HG03045 (cell line): ENCODE data around the gene GALP.
"Not testable (repeated sequence)": the region's sequence is repeated elsewhere in the genome, so short reads cannot be mapped to it uniquely, and the experiment has no call there.

Experiments
- ATAC-seq: cut with Tn5 transposase; IDR thresholded peaks from one replicate; pipeline ENCODE4 v1.9.1; 2021; ENCODE audit warnings: mild to moderate bottlenecking, moderate library complexity; ENCODE audit not compliant: unreplicated experiment

Gene GALP

DNA sequence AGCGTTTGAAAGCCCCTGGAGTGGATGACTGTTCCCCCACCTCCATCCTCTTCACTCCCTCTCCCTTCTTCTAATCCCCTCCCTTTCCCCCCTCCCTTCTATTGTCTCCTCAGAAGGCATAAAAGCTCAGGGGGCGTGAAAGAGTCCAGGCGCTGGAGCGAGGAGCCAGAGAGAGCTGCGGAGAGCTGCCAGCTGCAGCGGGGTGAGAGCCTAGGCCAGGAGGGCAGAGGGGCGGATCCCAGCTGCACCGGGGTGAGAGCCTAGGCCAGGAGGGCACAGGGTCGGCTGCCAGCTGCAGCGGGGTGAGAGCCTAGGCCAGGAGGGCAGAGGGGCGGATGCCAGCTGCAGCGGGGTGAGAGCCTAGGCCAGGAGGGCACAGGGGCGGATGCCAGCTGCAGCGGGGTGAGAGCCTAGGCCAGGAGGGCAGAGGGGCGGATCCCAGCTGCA, at the start of gene GALP:
Gene GALP, plus strand, starts transcription at position 148 of the 447 bp plus-strand sequence. CDS start 1,101 bp downstream, outside the sequence.
- not testable (repeated sequence) for ATAC-seq

DNA sequence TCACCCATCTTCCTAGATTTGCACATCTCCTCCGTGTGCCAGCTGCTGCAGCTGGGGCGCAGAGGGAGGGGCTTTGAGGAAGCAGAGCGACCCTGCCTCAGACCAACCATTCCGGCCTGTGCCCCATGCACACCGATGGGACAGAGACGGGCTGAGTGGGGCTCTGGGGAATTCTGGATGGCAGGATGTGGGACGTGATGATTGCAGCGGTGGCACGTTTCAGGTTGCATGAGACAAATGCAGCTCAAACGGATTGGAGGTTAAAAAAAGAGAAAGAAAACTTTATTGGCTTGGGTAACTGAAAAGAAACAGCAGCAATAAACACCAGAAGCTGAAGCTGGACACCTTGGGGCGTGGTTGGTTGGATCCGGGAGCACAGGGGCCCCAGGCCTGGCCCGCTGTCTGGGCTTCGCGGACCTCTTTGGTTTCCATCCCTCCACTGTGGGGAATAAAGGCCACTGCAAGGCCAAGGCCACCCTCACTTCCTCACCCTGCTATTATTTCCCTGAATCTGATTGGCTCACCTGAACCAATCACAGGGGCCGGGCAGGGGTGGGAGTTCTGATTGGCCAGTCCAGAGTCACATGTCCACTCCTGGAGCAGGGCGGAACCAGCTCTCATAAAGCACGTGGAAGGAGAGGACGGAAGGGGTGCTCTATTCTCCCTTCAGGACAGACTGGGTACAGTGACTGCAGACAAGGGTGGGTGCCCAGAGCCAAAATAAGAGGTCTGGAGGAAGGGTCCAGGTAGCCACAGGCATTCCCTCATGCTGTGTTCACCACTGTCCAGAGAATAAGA, 48.6 kb upstream of the GALP start:
- no peak for ATAC-seq

DNA sequence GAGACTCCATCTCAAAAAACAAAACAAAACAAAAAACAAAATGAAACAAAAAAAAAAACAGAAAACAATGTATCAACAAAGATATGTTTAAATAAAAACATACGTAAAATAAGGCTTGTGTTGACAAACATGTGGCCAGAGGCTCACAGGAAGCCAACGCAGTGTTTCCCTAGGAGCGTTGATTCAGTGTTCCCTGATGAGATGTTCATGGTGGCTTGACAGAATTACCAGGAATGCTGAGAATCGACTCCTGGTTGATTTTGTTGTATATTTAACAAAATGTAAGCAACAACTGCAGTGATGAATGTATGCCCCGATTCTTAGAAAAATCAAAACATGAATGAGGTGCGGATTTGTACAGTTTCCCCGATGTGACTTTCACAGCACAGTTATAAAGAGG, 45.8 kb upstream of the GALP start:
- no peak for ATAC-seq

DNA sequence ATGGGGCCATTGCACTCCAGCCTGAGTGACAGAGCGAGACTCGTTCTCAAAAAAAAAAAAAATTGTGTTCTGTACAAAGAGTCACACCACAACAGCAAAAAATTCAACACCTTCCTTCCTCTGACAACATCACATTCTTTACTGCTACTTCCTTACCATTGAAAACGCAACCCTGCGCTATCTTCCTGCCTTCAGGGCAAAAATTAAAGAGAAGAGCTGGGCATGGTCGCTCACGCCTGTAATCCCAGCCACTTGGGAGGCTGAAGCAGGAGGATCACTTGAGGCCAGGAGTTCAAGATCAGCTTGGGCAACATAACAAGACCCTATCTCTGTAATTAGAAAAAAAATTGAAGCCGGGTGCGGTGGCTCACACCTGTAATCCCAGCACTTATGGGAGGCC, 44.2 kb upstream of the GALP start:
- ATAC-seq = no peak

DNA sequence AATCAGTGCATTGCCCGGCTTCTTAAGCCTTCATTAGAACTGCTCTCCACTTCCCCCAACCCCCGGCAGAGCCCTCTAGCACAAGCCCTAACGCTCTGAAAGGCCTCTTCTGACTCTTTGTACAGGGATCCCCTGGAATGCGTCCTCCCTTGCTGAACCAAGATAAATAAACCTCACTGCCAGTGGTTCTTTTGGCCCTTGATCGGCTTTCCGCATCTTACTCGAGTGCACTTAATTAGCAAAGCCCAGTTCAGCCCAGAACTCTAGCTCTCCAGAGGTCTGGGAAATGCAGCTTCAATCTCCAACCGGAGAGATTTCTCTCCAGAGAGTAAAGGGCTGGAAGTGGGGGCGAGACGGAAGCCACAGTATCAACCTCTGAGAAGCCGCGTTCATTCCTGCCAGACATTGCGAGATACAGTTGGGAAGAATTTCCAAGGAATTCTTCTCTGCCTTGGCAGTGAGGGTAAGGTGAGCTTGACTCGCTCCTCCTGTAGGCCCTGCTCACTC, 43.4 kb upstream of the GALP start:
- ATAC-seq = no peak

DNA sequence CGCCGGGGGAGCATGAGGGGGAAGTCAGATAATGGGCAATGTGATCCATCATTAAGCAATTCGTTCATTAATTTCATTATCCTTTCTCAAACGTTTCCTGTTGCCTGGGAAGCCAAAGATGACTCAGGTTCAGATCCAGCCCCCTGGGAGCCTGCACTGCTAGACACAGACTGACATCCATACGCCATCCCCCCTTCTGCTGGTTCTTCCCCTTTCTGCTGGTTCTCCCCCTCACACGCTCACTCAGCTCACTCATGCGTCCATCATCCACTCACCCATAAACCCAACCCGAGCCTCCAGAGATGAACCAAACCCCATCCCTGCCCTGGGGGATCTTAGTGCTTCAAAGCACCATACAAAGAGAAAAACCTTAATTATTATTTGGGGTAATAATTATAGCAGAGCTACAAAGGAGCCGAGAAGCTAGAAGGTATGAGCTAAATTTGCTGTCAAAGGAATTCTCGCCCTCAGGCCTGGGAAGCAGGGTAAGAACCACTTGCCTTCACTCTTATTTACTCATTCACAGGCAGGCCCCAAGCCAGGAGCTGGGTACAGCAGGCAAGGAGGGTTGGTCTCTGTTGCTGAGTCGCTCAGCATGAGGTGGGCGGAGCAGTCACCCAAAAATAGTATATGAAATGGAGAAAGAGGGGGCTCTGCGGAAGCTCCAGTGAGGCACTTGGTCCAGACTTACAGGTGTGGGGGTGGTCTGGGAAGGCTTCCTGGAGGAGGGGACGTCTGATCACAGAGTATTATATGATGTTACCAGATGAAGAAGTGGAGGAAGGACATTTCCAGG, 41.8 kb upstream of the GALP start:
- ATAC-seq = no peak

DNA sequence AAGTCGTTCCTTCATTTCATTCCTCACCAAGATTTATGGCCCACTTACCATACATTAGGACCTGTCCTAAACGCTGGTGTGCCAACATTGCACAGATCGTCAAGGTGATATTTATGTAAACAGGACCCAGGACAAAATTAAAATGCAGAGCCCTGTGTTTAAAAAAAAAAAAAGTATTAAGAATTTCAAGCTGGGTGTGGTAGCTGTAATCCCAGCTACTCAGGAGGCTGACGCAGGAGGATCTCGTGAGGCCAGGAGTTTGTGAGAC, 41.2 kb upstream of the GALP start:
- ATAC-seq = no peak

DNA sequence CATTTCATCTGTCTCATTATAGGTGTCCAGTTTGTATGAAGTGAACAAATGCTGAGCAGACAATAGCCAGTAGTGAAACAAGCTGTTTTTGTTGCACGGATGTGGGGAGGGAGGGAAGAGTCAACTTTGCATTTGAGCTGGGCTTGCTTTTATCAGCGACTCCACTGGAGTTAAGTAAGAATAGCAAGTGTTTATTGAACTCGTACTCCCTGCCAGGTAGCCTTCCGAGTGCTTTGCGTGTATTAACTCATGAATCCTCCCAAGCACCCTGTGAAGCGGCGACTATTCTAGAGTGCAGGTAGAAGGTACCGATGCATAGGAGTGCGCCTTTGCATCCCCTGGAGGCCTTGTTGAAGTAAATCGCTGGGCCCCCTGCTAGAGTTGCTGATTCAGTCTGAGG, 39.4 kb upstream of the GALP start:
- ATAC-seq = no peak

DNA sequence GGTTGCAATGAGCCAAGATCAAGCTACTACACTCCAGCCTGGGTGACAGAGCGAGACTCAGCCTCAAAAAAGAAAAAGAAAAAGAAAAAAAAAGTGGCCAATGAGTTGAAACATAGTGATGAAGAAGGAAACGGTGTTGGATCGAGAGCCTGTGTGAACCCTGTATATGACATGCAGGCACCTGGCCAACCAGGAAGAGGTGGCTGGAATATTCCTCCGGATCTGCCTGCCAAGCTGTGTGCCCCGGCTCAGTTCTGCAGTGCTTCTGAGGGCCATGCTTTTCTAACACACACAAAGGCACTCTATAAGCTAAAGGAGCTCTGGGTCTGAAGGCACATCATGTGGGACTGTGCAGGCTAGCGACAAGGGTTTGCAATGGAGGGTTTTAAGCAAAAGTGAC, 38.4 kb upstream of the GALP start:
- no peak for ATAC-seq

DNA sequence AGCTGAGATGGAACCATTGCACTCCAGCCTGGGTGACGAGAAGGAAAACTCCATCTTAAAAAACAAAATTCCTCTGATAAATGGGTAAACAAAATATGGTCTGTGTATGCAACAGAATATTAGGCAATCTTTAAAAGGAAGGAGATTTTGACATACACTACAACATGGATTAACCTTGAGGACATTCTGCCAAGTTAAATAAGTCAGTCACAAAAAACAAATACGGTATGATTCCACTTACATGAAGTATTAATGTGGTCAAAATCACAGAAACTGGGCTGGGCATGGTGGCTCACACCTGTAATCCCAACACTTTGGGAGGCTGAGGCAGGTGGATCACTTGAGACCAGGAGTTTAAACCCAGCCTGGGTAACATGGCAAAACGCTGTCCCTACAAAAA, 37.7 kb upstream of the GALP start:
- ATAC-seq = no peak

DNA sequence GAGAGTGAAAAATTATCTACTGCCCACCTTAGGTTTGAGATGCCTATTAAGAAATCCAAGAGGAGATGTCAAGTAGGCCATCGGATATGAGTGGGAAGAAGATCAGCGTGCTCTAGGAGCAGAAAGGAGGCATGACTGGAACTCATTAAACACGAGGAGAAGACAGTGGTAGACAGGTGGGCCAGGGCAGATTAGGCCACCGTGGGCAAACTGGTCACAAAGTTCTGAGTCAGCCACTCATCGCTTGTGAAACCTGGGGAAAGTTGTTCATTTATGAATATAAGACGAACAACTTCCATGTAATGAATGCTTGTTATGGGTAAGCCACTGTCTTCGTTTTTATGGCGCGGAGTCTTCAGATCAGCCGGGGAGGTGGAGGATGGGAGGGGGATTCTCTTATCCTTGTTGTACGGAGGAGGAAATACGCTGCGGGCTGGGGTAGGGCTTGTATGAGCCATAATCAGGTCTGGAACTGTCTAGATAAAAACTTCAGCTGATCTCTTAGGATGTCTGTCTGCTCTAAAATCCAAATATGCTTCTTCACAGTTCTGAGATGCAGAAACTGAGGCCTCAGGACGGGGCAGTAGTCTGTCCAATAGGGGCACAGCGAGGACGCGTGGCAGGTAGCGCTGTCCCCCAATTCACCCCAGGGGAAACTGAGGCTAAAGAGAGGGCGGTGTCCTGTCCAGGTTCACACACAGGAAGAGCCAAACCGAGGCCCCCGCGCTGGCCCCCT, 35.8 kb upstream of the GALP start:
- ATAC-seq = no peak

DNA sequence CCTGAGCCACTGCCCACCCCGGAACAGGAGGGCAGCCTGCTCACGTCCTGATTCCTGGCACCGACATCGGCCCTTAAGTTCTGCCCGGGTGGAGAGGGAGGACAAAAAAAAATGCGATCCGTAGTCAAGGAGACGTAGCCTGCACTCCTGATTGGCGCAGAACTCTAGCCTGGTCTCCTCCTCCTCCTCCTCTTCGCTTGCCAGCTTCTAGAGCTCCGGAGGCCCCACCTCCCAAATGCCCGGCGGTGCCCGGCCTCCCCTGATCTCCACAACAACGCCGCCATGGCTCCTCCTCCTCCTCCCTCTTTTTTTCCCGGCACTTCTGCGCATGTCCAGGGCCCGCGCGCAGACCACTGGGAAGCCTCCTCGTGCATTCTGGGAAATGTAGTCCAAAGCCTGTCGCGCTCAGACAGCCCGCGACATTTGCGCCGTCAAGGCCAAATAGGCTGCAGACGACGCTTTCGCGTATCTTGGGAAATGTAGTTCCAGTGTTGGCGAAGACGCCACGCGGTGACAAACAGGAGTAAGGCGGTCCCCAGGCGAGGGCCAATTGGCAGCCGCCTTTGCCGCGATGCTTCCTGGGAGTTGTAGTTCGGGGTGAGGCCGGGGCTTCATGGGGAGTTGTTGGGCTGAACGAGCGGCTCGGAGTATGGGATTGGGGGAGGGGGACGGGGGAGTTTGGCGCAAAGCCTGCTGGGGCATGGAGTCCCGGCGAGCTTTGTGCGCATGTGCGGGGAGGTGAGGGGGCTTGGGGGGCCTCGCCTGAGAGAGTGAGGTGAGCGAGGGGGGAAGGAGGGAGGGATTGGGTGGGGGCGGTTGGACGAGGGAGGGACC, 35.0 kb upstream of the GALP start, which contains the start of gene ZNF444:
Gene ZNF444, plus strand, starts transcription at position 705 of the 834 bp plus-strand sequence. CDS start 5,625 bp downstream, outside the sequence.
- ATAC-seq = peak; percentile 89

DNA sequence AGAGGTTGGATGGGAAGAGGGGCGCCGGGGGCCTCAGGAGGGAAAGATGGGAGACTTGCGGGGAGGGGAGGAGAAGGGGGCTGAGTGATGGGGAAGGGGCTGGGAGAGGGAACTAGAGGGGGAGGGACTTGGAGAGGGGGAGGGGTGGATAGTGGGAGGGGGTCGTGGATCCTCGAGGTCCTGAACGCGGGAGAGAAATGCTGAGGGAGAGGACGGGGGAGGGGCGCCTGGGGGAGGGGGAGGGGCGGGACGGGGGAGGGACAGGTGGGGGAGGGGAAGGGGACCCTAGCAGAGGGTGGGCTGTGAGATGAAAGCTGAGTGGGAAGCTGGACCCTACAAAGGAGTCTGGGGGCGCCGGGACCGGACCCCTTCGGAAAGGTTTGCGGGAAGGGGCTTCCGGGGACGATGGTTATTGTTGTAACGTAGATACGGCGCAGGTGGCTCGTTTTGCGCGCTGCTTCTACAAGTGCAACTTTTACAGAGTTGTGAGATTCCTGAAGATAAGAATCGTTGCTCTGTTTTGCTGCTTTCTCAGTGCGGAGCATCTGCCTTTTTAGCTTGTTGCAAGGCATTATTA, 34.3 kb upstream of the GALP start:
- no peak for ATAC-seq

DNA sequence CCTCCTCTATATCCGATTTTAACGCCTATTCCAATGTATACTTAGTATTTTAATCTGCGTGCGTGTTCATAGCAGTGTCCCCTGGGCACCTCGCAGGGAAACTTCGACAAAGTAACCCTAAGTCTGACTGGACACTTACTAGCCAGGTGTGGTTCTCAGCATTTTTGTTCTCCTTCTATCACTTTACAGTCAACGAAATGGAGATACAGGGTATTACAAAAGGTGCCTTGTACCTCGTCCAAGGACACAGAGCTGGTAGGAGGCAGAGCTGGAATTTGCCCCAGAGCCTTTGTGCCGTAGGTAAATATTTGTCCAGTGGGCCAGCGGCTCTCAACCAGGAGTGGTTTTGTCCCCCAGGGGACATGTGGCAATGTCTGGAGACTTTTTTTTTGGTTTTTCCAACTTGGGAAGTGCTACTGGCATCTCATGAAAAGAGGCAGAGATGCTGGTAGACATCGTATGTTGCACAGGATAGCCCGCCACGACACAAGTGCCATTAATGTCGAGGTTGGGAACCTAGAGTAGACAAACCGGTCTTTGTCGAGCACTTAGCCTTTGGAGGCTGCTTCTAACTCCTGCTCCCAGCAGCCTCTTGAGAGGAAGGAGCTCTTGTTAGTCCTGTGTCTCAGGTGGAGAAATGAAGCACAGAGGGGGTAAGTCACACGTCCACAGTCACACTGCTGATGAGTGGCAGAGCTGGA, 33.6 kb upstream of the GALP start:
- ATAC-seq = no peak

DNA sequence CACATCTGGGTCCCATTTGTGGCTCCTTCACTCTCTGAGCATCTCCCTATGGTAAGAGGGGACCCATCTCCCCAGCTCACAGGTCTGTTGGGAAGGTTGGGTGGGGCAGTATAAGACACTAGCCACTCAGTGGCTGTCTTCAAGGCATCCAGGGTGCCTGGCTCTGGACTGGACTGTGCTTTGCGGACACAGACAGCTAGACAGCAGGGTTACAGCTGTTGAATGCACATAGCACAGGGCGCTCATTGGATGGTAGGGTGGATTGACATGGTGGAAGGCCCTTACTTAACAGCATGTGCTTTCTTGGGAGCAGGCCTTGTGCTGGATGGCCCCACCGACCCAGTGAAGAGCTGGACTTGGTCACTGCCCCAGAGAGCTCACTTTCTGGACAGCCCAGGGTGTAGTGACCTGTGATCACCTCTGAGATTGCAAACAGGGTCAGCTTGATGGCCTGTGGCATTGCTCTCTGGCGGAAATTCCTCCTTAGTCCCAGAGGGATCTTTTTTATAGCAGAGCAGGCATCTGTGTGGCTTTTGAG, 32.8 kb upstream of the GALP start:
- ATAC-seq = no peak

DNA sequence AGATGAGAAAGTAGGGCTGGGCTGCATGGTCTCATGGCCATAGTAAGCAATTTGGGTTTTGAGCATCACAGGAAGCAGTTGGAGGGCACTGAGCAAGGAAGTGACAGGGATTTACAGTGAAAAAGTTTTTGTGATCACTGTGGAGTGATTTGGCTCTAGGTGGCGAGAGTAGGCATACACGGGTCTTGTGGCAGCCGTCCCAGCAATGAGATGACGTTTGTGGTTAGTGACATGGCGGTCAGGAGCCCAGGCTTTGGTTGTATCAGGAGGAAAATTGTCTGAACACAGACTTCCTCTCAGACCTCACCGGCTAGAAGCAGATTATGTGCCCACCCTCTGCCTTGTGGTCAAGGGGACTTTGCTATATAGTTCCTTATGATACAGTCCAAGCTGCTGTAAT, 31.4 kb upstream of the GALP start:
- no peak for ATAC-seq

DNA sequence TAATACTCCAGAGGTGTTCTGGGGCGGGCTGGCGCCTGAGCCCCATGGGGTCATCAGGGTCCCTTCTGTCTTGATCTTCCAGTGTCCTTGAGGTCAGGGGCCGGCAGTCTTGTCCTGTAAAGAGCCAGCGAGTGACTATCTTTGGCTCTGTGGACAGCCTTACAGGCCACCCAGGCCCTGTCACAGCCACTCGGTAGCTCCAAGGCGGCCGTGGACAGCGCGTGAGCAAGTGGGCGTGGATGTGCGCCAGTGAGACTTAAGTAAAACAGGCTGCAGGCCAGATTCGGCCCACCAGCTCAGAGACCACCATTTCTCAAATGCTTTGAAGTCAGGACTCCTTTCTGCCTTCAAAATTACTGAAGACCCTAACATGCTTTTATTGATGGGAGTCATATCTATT, 31.0 kb upstream of the GALP start:
- ATAC-seq = no peak

DNA sequence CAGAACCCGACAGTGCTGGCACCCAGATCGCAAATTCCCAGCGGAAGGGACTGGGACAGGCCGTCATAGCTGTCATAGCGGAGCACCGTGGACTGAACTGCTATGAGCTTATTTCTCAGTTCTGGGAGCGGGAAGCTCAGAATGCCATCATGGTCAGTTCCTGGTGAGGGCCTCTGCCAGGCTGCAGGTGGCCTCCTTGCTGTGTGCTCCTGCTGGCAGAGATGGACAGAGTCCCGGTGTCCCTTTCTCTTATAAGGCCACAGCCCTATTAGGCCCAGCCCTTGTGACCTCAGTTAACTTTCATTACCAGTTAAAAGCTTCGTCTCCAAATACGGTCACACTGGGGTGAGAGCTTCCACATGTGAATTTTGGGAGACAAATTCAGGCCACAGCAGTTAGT, 30.1 kb upstream of the GALP start:
- ATAC-seq = no peak

DNA sequence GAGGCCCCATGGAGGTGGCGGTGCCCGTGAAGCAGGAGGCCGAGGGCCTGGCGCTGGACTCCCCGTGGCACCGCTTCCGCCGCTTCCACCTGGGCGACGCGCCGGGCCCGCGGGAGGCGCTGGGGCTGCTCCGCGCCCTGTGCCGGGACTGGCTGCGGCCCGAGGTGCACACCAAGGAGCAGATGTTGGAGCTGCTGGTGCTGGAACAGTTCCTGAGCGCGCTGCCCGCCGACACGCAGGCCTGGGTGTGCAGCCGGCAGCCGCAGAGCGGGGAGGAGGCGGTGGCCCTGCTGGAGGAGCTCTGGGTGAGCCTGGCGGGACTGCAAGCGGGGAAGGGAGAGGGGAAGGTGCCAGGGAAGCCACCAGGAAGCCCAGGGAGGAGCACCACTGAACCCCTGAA, 28.9 kb upstream of the GALP start:
- no peak for ATAC-seq
